Ramos (cell line): Measurements from ENCODE around the gene COL4A5.

Experiments used
- in situ Hi-C: fragments of 300-500 bp; cut with MboI; formaldehyde crosslinking; loops from one replicate; pipeline ENCODE4 v1.14.3; 2022; ENCODE audit warnings: low sequenced_read_pairs; ENCODE audit not compliant: unreplicated experiment

The COL4A5 gene

DNA sequence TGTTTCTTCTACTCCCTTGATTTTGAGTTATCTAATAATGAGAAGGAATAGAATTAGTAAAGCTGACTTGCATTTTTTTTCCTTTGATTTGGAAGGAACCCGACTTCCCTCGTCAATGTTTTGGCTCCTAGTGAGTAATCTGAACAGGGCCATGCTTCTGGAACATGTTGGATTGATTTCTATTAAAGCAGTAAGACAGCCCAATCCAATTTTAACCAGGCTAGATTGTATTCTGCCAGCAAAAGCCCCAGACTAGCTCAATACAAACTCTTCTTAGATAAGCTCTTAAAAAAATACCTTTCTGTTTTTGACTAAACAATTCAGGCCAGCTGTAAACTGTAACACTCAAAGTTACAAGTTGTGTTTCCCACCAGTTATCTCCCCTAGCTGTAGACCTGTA, 170.5 kb downstream of the COL4A5 start:
- in situ Hi-C loops = no loop called here

GRCh38 chrX:108614616-108615015, 175.0 kb downstream of the COL4A5 start:
- in situ Hi-C loops = no loop called here

DNA sequence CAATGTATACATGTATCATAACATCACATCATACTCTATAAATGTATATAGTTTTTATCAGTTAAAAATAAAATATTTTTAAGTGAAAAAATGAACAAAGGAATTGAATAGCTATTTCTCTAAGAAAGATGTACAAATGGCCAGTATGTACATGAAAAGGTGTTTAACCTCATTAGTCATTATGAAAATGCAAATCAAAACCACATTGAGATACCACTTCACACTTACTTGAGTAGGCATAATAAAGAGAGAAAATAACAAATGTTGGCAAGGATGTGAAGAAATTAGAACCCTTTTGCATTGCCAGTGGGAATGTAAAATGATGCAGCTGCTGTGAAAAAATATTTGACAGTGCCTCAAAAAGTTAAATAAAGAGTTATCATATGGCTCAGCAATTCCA, 201.2 kb downstream of the COL4A5 start:
- in situ Hi-C loops = no loop called here

- in situ Hi-C loops = no loop called here
Measured at GRCh38 chrX:108641589-108642272, 202.1 kb downstream of the COL4A5 start.

DNA sequence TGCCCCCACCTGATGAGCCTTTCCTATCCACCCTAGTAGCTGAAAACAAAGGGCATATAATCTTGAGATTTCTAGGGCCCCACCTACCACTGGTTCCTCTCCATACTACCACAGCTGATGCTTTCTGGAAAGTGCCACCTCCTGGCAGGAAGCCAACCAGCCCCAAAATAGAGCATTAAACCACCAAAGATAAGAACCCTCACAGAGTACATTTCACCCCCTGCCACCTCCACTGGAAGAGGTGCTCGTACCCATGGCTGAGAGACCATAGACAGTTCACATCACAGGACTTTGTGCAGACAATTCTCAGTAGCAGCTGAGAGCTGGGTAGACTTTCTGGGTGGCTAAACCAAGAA, 202.6 kb downstream of the COL4A5 start:
- in situ Hi-C loops = no loop called here

DNA sequence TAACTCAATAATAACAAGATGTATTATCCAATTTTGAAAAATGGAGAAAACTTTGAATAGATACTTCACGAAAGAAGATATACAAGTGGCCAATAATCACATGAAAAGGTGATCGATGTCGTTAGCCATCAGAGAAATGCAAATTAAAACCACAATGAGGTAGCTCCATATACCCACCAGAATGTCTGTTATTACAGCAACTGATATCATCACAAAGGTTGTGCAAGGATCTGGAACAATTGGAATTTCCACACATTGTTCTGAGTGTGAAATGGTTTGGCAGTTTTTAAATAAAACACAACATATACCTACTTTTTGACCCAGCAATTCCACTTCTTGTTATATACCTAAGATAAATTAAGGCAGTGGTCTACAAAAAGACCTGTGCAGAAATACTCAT, 225.1 kb downstream of the COL4A5 start:
- in situ Hi-C loops = no loop called here

DNA sequence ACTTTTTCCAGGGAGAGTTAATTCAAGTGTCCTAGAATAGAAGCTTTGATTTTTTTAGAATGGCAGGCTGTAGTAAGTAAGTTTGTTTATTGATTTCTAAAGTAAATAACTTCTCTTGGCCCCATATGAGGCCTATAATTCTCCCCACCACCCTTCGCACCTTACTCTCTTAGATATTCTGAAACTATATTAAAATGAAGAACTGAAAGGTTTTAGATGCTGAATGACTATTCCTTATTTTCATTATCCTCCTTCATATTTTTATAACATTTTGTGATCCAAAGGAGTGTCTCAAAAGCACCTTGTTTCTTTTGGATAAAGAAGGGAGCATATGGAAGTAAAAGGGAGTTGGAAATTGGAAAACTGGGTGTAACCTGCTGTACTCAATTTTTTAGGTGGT, 226.5 kb downstream of the COL4A5 start:
- in situ Hi-C loops = no loop called here

- in situ Hi-C loops = no loop called here
Measured at GRCh38 chrX:108671526-108671925, 231.9 kb downstream of the COL4A5 start.

GRCh38 chrX:108696690-108697089, 257.1 kb downstream of the COL4A5 start:
- in situ Hi-C loops = no loop called here

- in situ Hi-C loops = no loop called here
Measured at GRCh38 chrX:108699368-108699767, 259.7 kb downstream of the COL4A5 start.

- in situ Hi-C loops = no loop called here
Measured at GRCh38 chrX:108701633-108702032, 262.0 kb downstream of the COL4A5 start.

- in situ Hi-C loops = no loop called here
Measured at GRCh38 chrX:108702530-108702929, 262.9 kb downstream of the COL4A5 start.

DNA sequence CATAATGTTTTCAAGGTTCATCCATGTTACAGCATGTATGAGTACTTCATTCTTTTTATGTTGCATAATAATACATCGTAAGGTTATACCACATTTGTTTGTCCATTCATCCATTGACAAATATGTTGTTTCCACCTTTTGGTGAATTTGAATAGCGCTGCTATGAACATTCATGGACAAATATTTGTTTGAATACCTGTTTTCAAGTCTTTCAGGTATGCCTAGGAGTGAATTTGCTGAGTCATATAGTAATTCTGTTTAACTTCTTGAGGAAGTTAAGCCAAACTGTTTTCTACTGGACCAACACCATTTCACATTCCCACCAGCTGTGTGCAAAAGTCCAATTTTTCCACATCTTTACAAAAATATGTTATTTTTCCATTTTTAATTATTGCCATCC, 265.2 kb downstream of the COL4A5 start:
- in situ Hi-C loops = no loop called here

GRCh38 chrX:108712886-108713285, 273.2 kb downstream of the COL4A5 start:
- in situ Hi-C loops = no loop called here

GRCh38 chrX:108722561-108722960, 282.9 kb downstream of the COL4A5 start:
- in situ Hi-C loops = no loop called here

GRCh38 chrX:108726748-108727147, 287.1 kb downstream of the COL4A5 start:
- in situ Hi-C loops = no loop called here

DNA sequence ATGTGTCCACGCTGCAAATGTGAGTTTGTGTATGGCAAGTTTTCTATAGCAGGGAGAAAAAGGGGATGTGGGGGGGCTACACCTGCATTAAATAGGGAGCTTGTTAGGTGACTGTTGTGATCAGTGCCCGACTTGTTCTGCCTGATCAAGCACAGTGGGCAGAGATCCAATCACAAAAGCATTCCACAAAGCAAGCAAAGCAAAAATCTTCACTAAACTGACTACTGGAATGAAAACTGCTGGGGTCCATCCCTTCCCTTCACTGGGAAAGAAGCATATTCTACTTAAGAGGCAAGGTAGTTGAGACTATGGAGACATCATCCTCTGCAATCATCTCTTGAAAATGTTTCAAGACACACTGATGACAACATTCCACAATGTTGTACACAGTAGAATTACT, 291.5 kb downstream of the COL4A5 start:
- in situ Hi-C loops = no loop called here

- in situ Hi-C loops = no loop called here
Measured at GRCh38 chrX:108732630-108733321, 293.1 kb downstream of the COL4A5 start.

GRCh38 chrX:108734426-108734825, 294.8 kb downstream of the COL4A5 start:
- in situ Hi-C loops = no loop called here

- in situ Hi-C loops = no loop called here
Measured at GRCh38 chrX:108735091-108735678, 295.5 kb downstream of the COL4A5 start.

- in situ Hi-C loops = no loop called here
Measured at GRCh38 chrX:108735679-108736508, 296.3 kb downstream of the COL4A5 start.
